ENCODE measurements around the gene OR4D10.

- TF ChIP-seq POLR2A (IDR thresholded peaks at IDR 0.05; ENCODE audit: low read length) (no peak), GATA1 (IDR thresholded peaks at IDR 0.05; ENCODE audit: low read depth, low read length) (no peak)
Observed at GRCh38 chr11:59473015-59473414, at the start of gene OR4D10.

Data from erythroblast (primary cell).